ENCODE measurements around the gene FGFR4.

GRCh38 chr5:177098470-177099141 lies 11.9 kb downstream of the FGFR4 start:
- TF ChIP-seq POLR2A (IDR thresholded peaks at IDR 0.05; ENCODE audit: low read depth, low read length) (no peak), POLR2AphosphoS5 (IDR thresholded peaks at IDR 0.05; ENCODE audit: low read depth, low read length) (no peak)
